H9 (cell line): ENCODE measurements around the gene MRPS17. TPM values are rescaled to one million over a fixed set of nuclear protein-coding genes. Genes with fewer than 3 reads are reported as not detected.
A peak's percentile ranks its signal among the peaks of the same experiment; 100 is the strongest.

Experiments used
- DNase-seq: peaks from one replicate; pipeline ENCODE4 v3.0.0-alpha.2; 2017
- H2AFZ ChIP-seq: one replicate; pipeline ENCODE4 v1.6.1; 2013; ENCODE audit warnings: mild to moderate bottlenecking, low read length, control low read depth, moderate library complexity
- H2AK5ac ChIP-seq: 2 replicates; pipeline ENCODE4 v1.6.1; 2013; ENCODE audit warnings: low read length, control low read depth, mixed read lengths; ENCODE audit not compliant: insufficient read length
- H2BK120ac ChIP-seq: one replicate; pipeline ENCODE4 v1.6.1; 2013; ENCODE audit warnings: low read depth, mild to moderate bottlenecking, low read length, control low read depth, inconsistent platforms; ENCODE audit not compliant: poor library complexity, severe bottlenecking
- H2BK12ac ChIP-seq: 2 replicates; pipeline ENCODE4 v1.6.1; 2013; ENCODE audit warnings: low read length, control low read depth, mixed read lengths, low read depth; ENCODE audit not compliant: insufficient read length
- H2BK15ac ChIP-seq: 2 replicates; pipeline ENCODE4 v1.6.1; 2013; ENCODE audit warnings: low read depth, low read length, control low read depth
- H2BK20ac ChIP-seq: one replicate; pipeline ENCODE4 v1.6.1; 2013; ENCODE audit warnings: low read depth, mild to moderate bottlenecking, low read length, control low read depth, inconsistent platforms; ENCODE audit not compliant: poor library complexity, severe bottlenecking
- H2BK5ac ChIP-seq: 2 replicates; pipeline ENCODE4 v1.6.1; 2013; ENCODE audit warnings: low read length, control low read depth, mixed read lengths; ENCODE audit not compliant: insufficient read length
- H3K14ac ChIP-seq: 2 replicates; pipeline ENCODE4 v1.6.1; 2013; ENCODE audit warnings: low read length, control low read depth; ENCODE audit not compliant: insufficient read depth
- H3K18ac ChIP-seq: 2 replicates; pipeline ENCODE4 v1.6.1; 2013; ENCODE audit warnings: low read depth, mild to moderate bottlenecking, mixed read lengths, low read length, control low read depth; ENCODE audit not compliant: insufficient read length
- H3K23ac ChIP-seq: 2 replicates; pipeline ENCODE4 v1.6.1; 2013; ENCODE audit warnings: low read length, control low read depth, mixed read lengths, low read depth; ENCODE audit not compliant: insufficient read length
- H3K23me2 ChIP-seq: 2 replicates; pipeline ENCODE4 v1.6.1; 2013; ENCODE audit warnings: low read depth, mild to moderate bottlenecking, mixed read lengths, low read length, control low read depth; ENCODE audit not compliant: insufficient read length, poor library complexity, severe bottlenecking
- H3K27ac ChIP-seq: 2 replicates; pipeline ENCODE4 v1.5.1; 2013; ENCODE audit warnings: low read length, control low read depth, mixed read lengths, low read depth; ENCODE audit not compliant: insufficient read length
- H3K27me3 ChIP-seq: 2 replicates; pipeline ENCODE4 v1.6.1; 2013; ENCODE audit warnings: low read length, control low read depth, inconsistent platforms; ENCODE audit not compliant: insufficient read depth
- H3K4ac ChIP-seq: 2 replicates; pipeline ENCODE4 v1.6.1; 2013; ENCODE audit warnings: low read depth, mild to moderate bottlenecking, control low read depth, inconsistent platforms, low read length, moderate library complexity
- H3K4me1 ChIP-seq: 2 replicates; pipeline ENCODE4 v1.6.1; 2013; ENCODE audit warnings: low read length, control low read depth, inconsistent platforms; ENCODE audit not compliant: insufficient read depth
- H3K4me2 ChIP-seq: 2 replicates; pipeline ENCODE4 v1.6.1; 2013; ENCODE audit warnings: low read length, control low read depth, mixed read lengths; ENCODE audit not compliant: insufficient read length, insufficient read depth
- H3K56ac ChIP-seq: 2 replicates; pipeline ENCODE4 v1.6.1; 2013; ENCODE audit warnings: low read depth, mild to moderate bottlenecking, mixed read lengths, low read length, control low read depth; ENCODE audit not compliant: insufficient read length
- H3K79me1 ChIP-seq: 2 replicates; pipeline ENCODE4 v1.6.1; 2013; ENCODE audit warnings: low read depth, mild to moderate bottlenecking, moderate library complexity, low read length, control low read depth, inconsistent platforms; ENCODE audit not compliant: insufficient read depth, poor library complexity, severe bottlenecking
- H3K79me2 ChIP-seq: 2 replicates; pipeline ENCODE4 v1.6.1; 2013; ENCODE audit warnings: low read length, control low read depth, inconsistent platforms; ENCODE audit not compliant: insufficient read depth
- H3K9ac ChIP-seq: 2 replicates; pipeline ENCODE4 v1.6.1; 2013; ENCODE audit warnings: low read length, control low read depth, mixed read lengths; ENCODE audit not compliant: insufficient read length; ENCODE audit errors: extremely low read depth
- H3K9me3 ChIP-seq: one replicate; pipeline ENCODE4 v1.6.1; 2013; ENCODE audit warnings: low read depth, low read length, inconsistent platforms; ENCODE audit not compliant: control insufficient read depth
- H3T11ph ChIP-seq: one replicate; pipeline ENCODE4 v1.6.1; 2013; ENCODE audit warnings: mild to moderate bottlenecking, low read length, control low read depth, inconsistent platforms
- H4K20me1 ChIP-seq: one replicate; pipeline ENCODE4 v1.6.1; 2013; ENCODE audit not compliant: control insufficient read depth, insufficient read length, insufficient read depth
- H4K5ac ChIP-seq: 2 replicates; pipeline ENCODE4 v1.6.1; 2013; ENCODE audit warnings: low read depth, mild to moderate bottlenecking, mixed read lengths, low read length, control low read depth; ENCODE audit not compliant: insufficient read length
- H4K8ac ChIP-seq: replicated peaks from 2 replicates; pipeline ENCODE4 v1.6.1; 2013; ENCODE audit warnings: low read length, control low read depth, mixed read lengths, low read depth; ENCODE audit not compliant: insufficient read length
- H4K91ac ChIP-seq: 2 replicates; pipeline ENCODE4 v1.6.1; 2013; ENCODE audit warnings: low read depth, mild to moderate bottlenecking, moderate library complexity, mixed read lengths, low read length, control low read depth; ENCODE audit not compliant: insufficient read length
- H3K27ac Mint-ChIP-seq, 3 experiments: 2 replicates in 2 of 3; 3 replicates in 1 of 3; pipeline ENCODE4 v1.8.0; 2020 to 2021; ENCODE audit warnings: mixed read lengths in 3 of 3, mild to moderate bottlenecking in 1 of 3, moderate library complexity in 1 of 3
- H3K27me3 Mint-ChIP-seq: 2 replicates; pipeline ENCODE4 v1.8.0; 2021; ENCODE audit warnings: low read depth, mild to moderate bottlenecking, moderate library complexity, mixed read lengths
- H3K36me3 Mint-ChIP-seq, 3 experiments: 2 replicates in 2 of 3; 3 replicates in 1 of 3; pipeline ENCODE4 v1.8.0; 2020 to 2021; ENCODE audit warnings: low read depth in 3 of 3, mixed read lengths in 3 of 3; ENCODE audit not compliant: insufficient read depth in 1 of 3
- H3K4me1 Mint-ChIP-seq, 2 experiments: 2 replicates each; pipeline ENCODE4 v1.8.0; 2020; ENCODE audit warnings: mixed read lengths in 2 of 2
- H3K4me3 Mint-ChIP-seq, 2 experiments: 2 replicates in 1 of 2; 3 replicates in 1 of 2; pipeline ENCODE4 v1.8.0; 2020 to 2021; ENCODE audit warnings: mild to moderate bottlenecking in 2 of 2, mixed read lengths in 2 of 2, moderate library complexity in 1 of 2
- H3K9me3 Mint-ChIP-seq, 2 experiments: 2 replicates in 1 of 2; 3 replicates in 1 of 2; pipeline ENCODE4 v1.8.0; 2020; ENCODE audit warnings: mild to moderate bottlenecking in 2 of 2, mixed read lengths in 2 of 2, moderate library complexity in 1 of 2
- CTCF ChIP-seq: fragments of 200-600 bp; sonication (generic); conservative IDR thresholded peaks from 3 replicates; pipeline ENCODE4 v1.8.0; 2021; ENCODE audit warnings: antibody characterized with exemption, mild to moderate bottlenecking
- WGBS: extraction: QIAGEN DNeasy Blood & Tissue Kit; methylation state at CpG from one replicate; pipeline ENCODE4 v1.1.7; 2013; ENCODE audit warnings: missing lambda C conversion rate, low lambda C conversion rate, mixed read lengths; ENCODE audit not compliant: insufficient read length; ENCODE audit errors: extremely low coverage; 5-methylcytosine and 5-hydroxymethylcytosine counted together
- total RNA-seq: library from RNA; stranded (reverse); gene quantifications from 2 replicates; pipeline ENCODE4 v1.2.1, GENCODE V29; 2021

Gene MRPS17
- total RNA-seq, 1 experiment from 2014 or later = 28.0 TPM

GRCh38 chr7:55965100-55965470 lies 13.4 kb downstream of the MRPS17 start:
- Mint-ChIP-seq H3K27me3 (peaks cover 30% of the 10 kb centered on the region), H3K9me3 (peaks cover 0 to 3% of the 10 kb centered on the region in 2 experiments; a peak in 1 of 5 replicates), H3K36me3 (peaks cover 4 to 22% (median 15%) of the 10 kb centered on the region in 3 experiments; a peak in 6 of 7 replicates), H3K4me1 (peaks cover 9 to 11% of the 10 kb centered on the region in 2 experiments), H3K27ac (peak overlapping the region; percentile 31 to 95 (median 70); a peak in 3 of 7 replicates), H3K4me3 (peak overlapping the region; percentile 87 to 91)
- no peak overlapping the region for H2BK5ac ChIP-seq
- no peak overlapping the region for H3K4ac ChIP-seq
- no peaks in the 10 kb centered on the region for H3K79me1 ChIP-seq
- H3K23me2 ChIP-seq = no peaks in the 10 kb centered on the region
- H4K5ac ChIP-seq = no peak overlapping the region
- DNase-seq = no peak
- H3K18ac ChIP-seq = peak overlapping the region; percentile 83
- peak overlapping the region; percentile 91 for H3K9ac ChIP-seq
- H3K14ac ChIP-seq = peak overlapping the region; percentile 78
- H3K56ac ChIP-seq = no peak overlapping the region
- H3K23ac ChIP-seq = no peak overlapping the region
- no peak overlapping the region for H2BK120ac ChIP-seq
- no CpG with 5 or more reads among the region's 14 CpGs for WGBS
- H3K79me2 ChIP-seq = no peaks in the 10 kb centered on the region; the same call in 1 of the 2 replicates
- no peak overlapping the region for H2AK5ac ChIP-seq
- peak overlapping the region; percentile 85 for H3K4me2 ChIP-seq
- no peak overlapping the region for H2BK12ac ChIP-seq
- TF ChIP-seq CTCF = no peak
- H4K20me1 ChIP-seq = no peaks in the 10 kb centered on the region
- no peaks in the 10 kb centered on the region for H3K9me3 ChIP-seq
- H2BK20ac ChIP-seq = no peak overlapping the region
- no peak overlapping the region for H3T11ph ChIP-seq
- no peaks in the 10 kb centered on the region for H3K4me1 ChIP-seq
- no peak overlapping the region for H4K8ac ChIP-seq
- H3K27ac ChIP-seq = peak overlapping the region; percentile 53
- peaks cover 3% of the 10 kb centered on the region; the same call in 1 of the 2 replicates for H3K27me3 ChIP-seq
- H2BK15ac ChIP-seq = no peak overlapping the region
- no peak overlapping the region for H2AFZ ChIP-seq
- H4K91ac ChIP-seq = no peak overlapping the region
